ENCODE data around the gene SMAGP. TPM values are rescaled to one million over a fixed set of nuclear protein-coding genes. Genes with fewer than 3 reads are reported as not detected.
A peak's percentile ranks its signal among the peaks of the same experiment; 100 is the strongest.
"Not testable (repeated sequence)": the region's sequence is repeated elsewhere in the genome, so short reads cannot be mapped to it uniquely, and the experiment has no call there.

SMAGP gene
- total RNA-seq: under 1 TPM; 0.72 to 0.84 TPM
- 28.9 TPM for polyA plus RNA-seq

DNA sequence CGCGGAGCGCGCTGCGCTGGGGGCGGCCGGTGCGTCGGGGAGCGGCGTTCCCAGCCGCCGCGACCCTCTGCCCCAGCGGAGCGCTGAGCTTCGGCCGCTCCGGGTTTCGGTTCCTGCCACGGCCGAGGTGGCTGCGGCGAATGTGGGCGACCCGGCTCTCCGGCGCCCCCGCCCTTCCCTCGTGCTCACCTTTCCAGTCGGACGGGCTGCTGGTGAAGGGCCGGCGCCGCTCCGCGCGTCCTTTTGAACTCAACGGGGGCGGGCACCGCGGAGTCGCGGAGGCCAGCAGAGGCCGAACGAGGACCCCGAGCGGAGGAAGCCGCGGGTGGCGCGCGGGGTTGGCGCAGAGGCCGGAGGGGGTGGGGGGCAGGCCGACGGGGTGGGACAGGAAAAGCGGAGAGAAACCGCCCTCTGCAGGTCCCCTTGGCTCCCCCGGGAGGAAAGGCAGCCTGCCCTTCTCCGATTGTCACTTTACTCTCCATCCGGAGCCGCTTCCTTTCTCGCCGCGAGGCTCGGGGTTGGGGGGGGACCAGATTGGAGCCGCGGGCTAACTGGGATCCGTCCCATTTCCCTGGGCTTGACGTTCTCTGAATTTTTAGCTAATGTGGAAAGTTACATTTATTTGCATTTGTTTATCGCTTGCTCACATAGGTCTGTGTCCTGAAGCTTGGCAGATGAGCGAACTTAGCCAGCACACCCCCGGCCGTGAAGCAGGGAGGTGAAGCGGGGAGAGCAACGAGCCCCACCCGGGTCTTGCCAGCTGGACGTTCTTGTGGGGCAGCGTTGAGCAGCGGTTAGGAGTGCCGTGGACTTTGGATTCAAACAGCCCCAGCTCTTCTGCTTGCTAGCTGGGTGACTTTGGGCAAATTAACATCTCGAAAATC, at the start of gene SMAGP:
Gene SMAGP (minus strand): TSS at position 349 of the 884 bp plus-strand sequence. CDS start 1,137 bp downstream, outside the sequence.
- ChIA-PET CTCF (interaction anchor here (0.9 to 5.2 kb wide), 10 partner anchors 17 to 80 kb away, joined by 3 to 64 read pairs (median 4); no protein-coding TSS in a partner anchor), POLR2A (interaction anchor here (0.6 to 1.4 kb wide), 11 partner anchors 15 to 550 kb away, joined by 3 to 11 read pairs (median 5); partner anchors contain the start of genes DAZAP2 and POU6F1)
- H3K27ac ChIP-seq (ENCODE audit: low read depth, low read length): peak within 1 kb of the TSS; percentile 25
- Mint-ChIP-seq H3K36me3 (peaks cover 0 to 5% (median 4%) of the 10 kb centered on the region in 3 donors), H3K27ac (peak within 1 kb of the TSS; percentile 74 to 97 (median 92)), H3K4me3 (peak within 1 kb of the TSS; percentile 90 to 97 (median 94)), H3K27me3 (no peaks in the 10 kb centered on the region), H3K4me1 (peaks cover 24 to 37% (median 30%) of the 10 kb centered on the region in 3 donors), H3K9me3 (no peaks in the 10 kb centered on the region)
- H3K9me3 ChIP-seq (ENCODE audit: low read length): no peaks in the 10 kb centered on the region
- H3K4me3 ChIP-seq (ENCODE audit: low read length): peak within 1 kb of the TSS; percentile 77
- H3K36me3 ChIP-seq (ENCODE audit: insufficient read depth, low read length): no peaks in the 10 kb centered on the region
- H3K27me3 ChIP-seq (ENCODE audit: insufficient read depth, low read length, poor library complexity, severe bottlenecking): no peaks in the 10 kb centered on the region
- peak; percentile 46 to 70 (median 49) for DNase-seq
- H3K4me1 ChIP-seq (ENCODE audit: insufficient read depth, low read length): peaks cover 20% of the 10 kb centered on the region

DNA sequence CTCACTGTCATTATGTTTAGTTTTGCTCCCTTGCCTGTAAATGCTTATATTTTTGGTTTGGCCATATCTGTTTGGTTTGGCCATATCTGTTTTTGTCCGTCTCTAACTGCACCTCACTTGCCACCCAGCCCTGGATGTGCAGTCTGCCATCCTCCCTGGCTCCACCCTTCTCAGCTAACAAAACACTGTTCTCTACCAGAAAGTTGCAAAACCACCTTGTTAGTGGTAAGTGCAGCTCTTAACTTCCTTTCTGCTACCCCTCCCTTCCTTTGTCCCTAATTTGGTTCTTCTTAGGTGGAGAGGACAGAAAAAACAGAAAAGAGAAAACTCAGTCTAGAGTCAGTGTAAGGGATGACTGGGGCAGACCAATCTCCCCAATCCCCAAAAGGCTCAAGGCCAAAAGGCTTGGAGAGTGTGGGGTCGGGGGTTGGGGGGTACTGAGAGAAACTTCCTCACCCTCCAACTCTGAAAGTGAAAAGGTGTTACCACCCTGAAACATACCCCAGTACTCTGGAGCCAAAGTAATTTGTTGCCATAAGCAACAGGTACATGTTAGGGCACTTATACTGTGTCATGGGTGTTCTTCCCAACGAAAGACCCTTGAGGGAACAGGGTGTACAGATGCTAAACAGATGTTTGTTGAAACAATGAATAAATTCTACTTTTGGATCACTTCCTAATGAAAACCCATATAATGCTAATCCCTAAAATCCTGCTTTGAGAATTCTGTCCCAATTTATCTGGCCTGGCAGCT, 48.8 kb upstream of the SMAGP start:
- peak overlapping the region; percentile 56 for H3K4me3 ChIP-seq (ENCODE audit: low read length)
- H3K36me3 Mint-ChIP-seq: peaks cover 19 to 52% (median 26%) of the 10 kb centered on the region in 3 donors
- H3K27ac Mint-ChIP-seq: peak overlapping the region; percentile 81 to 100 (median 94)
- H3K27me3 Mint-ChIP-seq: peaks cover 0 to 4% of the 10 kb centered on the region in 2 donors
- H3K36me3 ChIP-seq (ENCODE audit: insufficient read depth, low read length): peaks cover 4% of the 10 kb centered on the region
- no peaks in the 10 kb centered on the region for H3K27me3 ChIP-seq (ENCODE audit: insufficient read depth, low read length, poor library complexity, severe bottlenecking)
- DNase-seq: peak; percentile 16 to 73 (median 68)
- H3K4me3 Mint-ChIP-seq: peak overlapping the region; percentile 57 to 99 (median 92)
- CTCF ChIA-PET: interaction anchor here (1.3 to 9.2 kb wide), 5 partner anchors 8 to 81 kb away, joined by 3 to 67 read pairs (median 4); partner anchors contain the start of gene DAZAP2
- H3K4me1 Mint-ChIP-seq: peaks cover 64 to 87% (median 84%) of the 10 kb centered on the region in 3 donors
- peak overlapping the region; percentile 60 for H3K27ac ChIP-seq (ENCODE audit: low read depth, low read length)
- H3K4me1 ChIP-seq (ENCODE audit: insufficient read depth, low read length): peaks cover 76% of the 10 kb centered on the region
- H3K9me3 ChIP-seq (ENCODE audit: low read length): no peaks in the 10 kb centered on the region
- no peaks in the 10 kb centered on the region for H3K9me3 Mint-ChIP-seq
- POLR2A ChIA-PET: interaction anchor here (0.6 to 2.1 kb wide), 8 partner anchors 8 to 101 kb away, joined by 3 to 8 read pairs (median 4); partner anchors contain the start of genes DAZAP2 and POU6F1

DNA sequence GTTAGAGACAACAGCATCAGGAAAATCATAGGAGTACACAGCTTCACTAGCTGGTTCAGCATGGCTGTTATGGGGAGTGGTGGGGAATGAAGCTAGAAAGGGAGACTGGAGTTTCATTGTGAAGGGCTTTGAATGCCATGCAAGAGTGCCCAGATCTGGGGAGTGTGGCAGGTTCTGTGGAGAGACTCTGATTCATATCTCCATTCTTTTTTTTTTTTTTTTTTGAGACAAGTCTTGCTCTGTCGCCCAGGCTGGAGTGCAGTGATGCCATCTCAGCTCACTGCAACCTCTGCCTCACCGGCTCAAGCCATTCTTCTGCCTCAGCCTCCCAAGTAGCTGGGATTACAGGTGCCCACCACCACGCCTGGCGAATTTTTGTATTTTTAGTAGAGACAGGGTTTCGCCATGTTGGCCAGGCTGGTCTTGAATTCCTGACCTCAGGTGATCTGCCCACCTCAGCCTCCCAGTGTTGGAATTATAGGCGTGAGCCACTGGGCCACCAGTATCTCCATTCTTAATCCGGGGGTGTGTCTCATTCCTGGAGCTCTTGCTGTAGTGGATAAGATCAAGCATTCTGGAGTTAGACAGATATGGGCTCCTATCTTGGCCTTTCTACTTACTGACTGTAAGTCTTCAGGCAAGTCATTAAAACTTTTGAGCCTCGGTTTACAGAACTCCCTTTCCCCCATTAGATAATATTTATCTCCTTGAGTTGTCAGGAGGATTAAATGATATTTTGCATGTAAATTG, 48.0 kb upstream of the SMAGP start:
- peaks cover 65 to 89% (median 83%) of the 10 kb centered on the region in 3 donors for H3K4me1 Mint-ChIP-seq
- POLR2A ChIA-PET: interaction anchor here (0.6 to 2.1 kb wide), 7 partner anchors 8 to 100 kb away, joined by 3 to 8 read pairs (median 4); partner anchors contain the start of genes DAZAP2 and POU6F1
- H3K27me3 ChIP-seq (ENCODE audit: insufficient read depth, low read length, poor library complexity, severe bottlenecking); H3K9me3 Mint-ChIP-seq; H3K36me3 ChIP-seq (ENCODE audit: insufficient read depth, low read length); H3K9me3 ChIP-seq (ENCODE audit: low read length); H3K27me3 Mint-ChIP-seq: not testable (repeated sequence)
- Histone ChIP-seq H3K4me1 (ENCODE audit: insufficient read depth, low read length) (peaks cover 76% of the 10 kb centered on the region), H3K4me3 (ENCODE audit: low read length) (peak overlapping the region; percentile 56), H3K27ac (ENCODE audit: low read depth, low read length) (peak overlapping the region; percentile 60)
- peak overlapping the region; percentile 57 to 99 (median 92) for H3K4me3 Mint-ChIP-seq
- H3K27ac Mint-ChIP-seq: peak overlapping the region; percentile 81 to 100 (median 94)
- peak in 1 of 5 donors; percentile 12 for DNase-seq
- CTCF ChIA-PET: interaction anchor here (1.3 to 9.2 kb wide), 4 partner anchors 8 to 23 kb away, joined by 3 to 67 read pairs (median 7); no protein-coding TSS in a partner anchor
- peaks cover 22 to 51% (median 29%) of the 10 kb centered on the region in 3 donors for H3K36me3 Mint-ChIP-seq

GRCh38 chr12:51311389-51311788, 41.2 kb upstream of the SMAGP start:
- Mint-ChIP-seq H3K4me3 (peak overlapping the region in 3 of 7 donors; percentile 23 to 78 (median 44)), H3K36me3 (peaks cover 10 to 75% (median 21%) of the 10 kb centered on the region in 3 donors), H3K9me3 (no peaks in the 10 kb centered on the region), H3K4me1 (peaks cover 64 to 86% (median 77%) of the 10 kb centered on the region in 3 donors), H3K27ac (peak overlapping the region in 6 of 8 donors; percentile 24 to 95 (median 74)), H3K27me3 (no peaks in the 10 kb centered on the region)
- POLR2A ChIA-PET: no interaction called here
- Histone ChIP-seq H3K27ac (ENCODE audit: low read depth, low read length) (no peak overlapping the region), H3K4me3 (ENCODE audit: low read length) (no peak overlapping the region), H3K36me3 (ENCODE audit: insufficient read depth, low read length) (peaks cover 38% of the 10 kb centered on the region), H3K4me1 (ENCODE audit: insufficient read depth, low read length) (peaks cover 65% of the 10 kb centered on the region), H3K9me3 (ENCODE audit: low read length) (no peaks in the 10 kb centered on the region), H3K27me3 (ENCODE audit: insufficient read depth, low read length, poor library complexity, severe bottlenecking) (no peaks in the 10 kb centered on the region)
- DNase-seq: no peak
- CTCF ChIA-PET: interaction anchor here (1.7 to 2.0 kb wide), 2 partner anchors 9 to 30 kb away, joined by 7 read pairs; no protein-coding TSS in a partner anchor

GRCh38 chr12:51307655-51308593, 37.7 kb upstream of the SMAGP start:
- H3K4me3 Mint-ChIP-seq: peak overlapping the region in 3 of 7 donors; percentile 53 to 62 (median 55)
- Histone ChIP-seq H3K36me3 (ENCODE audit: insufficient read depth, low read length) (peaks cover 52% of the 10 kb centered on the region), H3K4me1 (ENCODE audit: insufficient read depth, low read length) (peaks cover 48% of the 10 kb centered on the region), H3K27me3 (ENCODE audit: insufficient read depth, low read length, poor library complexity, severe bottlenecking) (no peaks in the 10 kb centered on the region), H3K4me3 (ENCODE audit: low read length) (no peak overlapping the region), H3K9me3 (ENCODE audit: low read length) (no peaks in the 10 kb centered on the region), H3K27ac (ENCODE audit: low read depth, low read length) (no peak overlapping the region)
- DNase-seq: peak in 1 of 5 donors; percentile 23
- H3K36me3 Mint-ChIP-seq: peaks cover 9 to 80% (median 20%) of the 10 kb centered on the region in 3 donors
- POLR2A ChIA-PET: interaction anchor here (0.6 to 1.2 kb wide), 3 partner anchors 10 to 33 kb away, joined by 3 to 8 read pairs (median 5); no protein-coding TSS in a partner anchor
- CTCF ChIA-PET: interaction anchor here (0.7 to 2.1 kb wide), 7 partner anchors 10 to 67 kb away, joined by 3 to 29 read pairs (median 3); no protein-coding TSS in a partner anchor
- no peaks in the 10 kb centered on the region for H3K9me3 Mint-ChIP-seq
- peaks cover 69 to 81% (median 77%) of the 10 kb centered on the region in 3 donors for H3K4me1 Mint-ChIP-seq
- peak overlapping the region; percentile 69 to 97 (median 88) for H3K27ac Mint-ChIP-seq
- no peaks in the 10 kb centered on the region for H3K27me3 Mint-ChIP-seq

GRCh38 chr12:51306507-51306906, 36.3 kb upstream of the SMAGP start:
- H3K27ac ChIP-seq (ENCODE audit: low read depth, low read length): no peak overlapping the region
- no peak overlapping the region for H3K4me3 ChIP-seq (ENCODE audit: low read length)
- no peak for DNase-seq
- peak overlapping the region in 1 of 7 donors; percentile 73 for H3K4me3 Mint-ChIP-seq
- no peaks in the 10 kb centered on the region for H3K27me3 Mint-ChIP-seq
- H3K9me3 ChIP-seq (ENCODE audit: low read length): no peaks in the 10 kb centered on the region
- H3K36me3 Mint-ChIP-seq: peaks cover 6 to 83% (median 23%) of the 10 kb centered on the region in 3 donors
- POLR2A ChIA-PET: no interaction called here
- CTCF ChIA-PET: interaction anchor here (0.9 to 1.4 kb wide), 4 partner anchors 16 to 34 kb away, joined by 3 to 4 read pairs (median 4); no protein-coding TSS in a partner anchor
- H3K27ac Mint-ChIP-seq: peak overlapping the region in 7 of 8 donors; percentile 3 to 80 (median 43)
- H3K27me3 ChIP-seq (ENCODE audit: insufficient read depth, low read length, poor library complexity, severe bottlenecking): no peaks in the 10 kb centered on the region
- H3K4me1 ChIP-seq (ENCODE audit: insufficient read depth, low read length): peaks cover 40% of the 10 kb centered on the region
- H3K4me1 Mint-ChIP-seq: peaks cover 64 to 72% (median 72%) of the 10 kb centered on the region in 3 donors
- no peaks in the 10 kb centered on the region for H3K9me3 Mint-ChIP-seq
- H3K36me3 ChIP-seq (ENCODE audit: insufficient read depth, low read length): peaks cover 58% of the 10 kb centered on the region

All from CD8-positive, alpha-beta memory T cell (primary cell).